Measurements from ENCODE around the gene TIMM23. TPM values are rescaled to one million over a fixed set of nuclear protein-coding genes. Genes with fewer than 3 reads are reported as not detected.
"Not testable (repeated sequence)": the region's sequence is repeated elsewhere in the genome, so short reads cannot be mapped to it uniquely, and the experiment has no call there.

The TIMM23 gene, protein sequence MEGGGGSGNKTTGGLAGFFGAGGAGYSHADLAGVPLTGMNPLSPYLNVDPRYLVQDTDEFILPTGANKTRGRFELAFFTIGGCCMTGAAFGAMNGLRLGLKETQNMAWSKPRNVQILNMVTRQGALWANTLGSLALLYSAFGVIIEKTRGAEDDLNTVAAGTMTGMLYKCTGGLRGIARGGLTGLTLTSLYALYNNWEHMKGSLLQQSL
- 98.5 TPM for polyA plus RNA-seq (2012; ENCODE audit: low read depth, missing spikeins)

DNA sequence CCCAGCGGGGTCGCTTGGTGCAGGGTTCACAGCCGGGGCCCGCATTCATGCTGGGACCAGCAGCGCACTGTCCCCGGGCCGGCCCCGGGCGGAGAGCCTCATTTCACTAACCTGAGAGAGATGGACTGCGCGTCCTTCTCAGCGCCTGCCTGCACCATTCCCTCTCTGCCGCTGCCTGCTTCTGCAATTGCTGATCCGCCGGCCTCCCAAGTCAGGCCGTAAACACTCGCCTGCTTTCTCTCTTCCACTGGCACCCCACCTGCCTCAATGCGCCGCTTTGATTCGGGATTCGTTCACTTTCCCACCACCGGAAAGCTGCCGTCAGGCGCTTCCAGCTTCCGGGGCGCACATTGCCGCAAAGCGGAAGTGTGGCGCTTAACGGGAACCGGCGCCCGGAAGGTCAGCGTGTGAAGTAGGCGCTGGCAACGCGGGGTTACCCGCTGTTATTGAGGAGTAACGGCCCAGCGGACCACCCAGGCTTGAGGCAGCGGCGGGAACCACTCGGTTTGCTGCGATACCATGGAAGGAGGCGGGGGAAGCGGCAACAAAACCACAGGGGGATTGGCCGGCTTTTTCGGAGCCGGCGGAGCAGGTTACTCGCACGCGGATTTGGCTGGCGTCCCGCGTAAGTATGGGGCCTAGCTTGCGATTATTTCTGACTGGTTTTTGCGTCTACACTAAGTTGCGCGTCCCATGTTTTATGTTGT, at the start of gene TIMM23:
Gene TIMM23, plus strand, starts transcription at position 384 of the 707 bp plus-strand sequence. Its CDS starts 136 bp downstream, at position 520.
- TF ChIP-seq SPI1 (IDR thresholded peaks at IDR 0.05; ENCODE audit: low read depth, low read length) (peak; percentile 58), POLR2AphosphoS5 (IDR thresholded peaks at IDR 0.05; ENCODE audit: low read depth, low read length) (peak; percentile 74), POLR2A (IDR thresholded peaks at IDR 0.05; ENCODE audit: low read depth, low read length) (peak; percentile 75), TAF1 (IDR thresholded peaks at IDR 0.05; ENCODE audit: low read depth, low read length) (0 out of 2 replicates have a peak, but pooled peaks have one; percentile 58)
- DNase-seq (ENCODE audit: insufficient read length, low spot score), result peak; percentile 9

DNA sequence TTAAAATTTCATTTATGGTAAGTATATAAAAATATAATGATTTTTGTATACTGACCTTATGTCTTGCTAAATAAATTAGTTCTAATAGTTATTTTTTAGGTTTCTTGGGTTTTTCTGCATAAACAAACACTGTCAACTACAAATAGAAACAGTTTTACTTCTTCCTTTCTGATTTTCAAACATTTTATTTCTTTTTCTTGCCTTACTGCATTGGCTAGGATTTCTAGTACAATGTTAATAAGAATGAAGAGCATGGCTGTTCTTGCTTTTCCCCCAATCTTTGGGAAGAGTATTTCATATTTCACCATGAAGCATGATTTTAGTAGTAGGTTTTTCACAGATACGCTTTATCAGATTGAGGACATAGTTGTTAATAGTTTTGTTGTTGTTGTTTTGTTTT, 45.5 kb upstream of the TIMM23 start:
- FAIRE-seq; DNase-seq (ENCODE audit: insufficient read length, low spot score): not testable (repeated sequence)

More for the DNA sequence above, at the start of gene TIMM23:
- FAIRE-seq, result not testable (repeated sequence)

DNA sequence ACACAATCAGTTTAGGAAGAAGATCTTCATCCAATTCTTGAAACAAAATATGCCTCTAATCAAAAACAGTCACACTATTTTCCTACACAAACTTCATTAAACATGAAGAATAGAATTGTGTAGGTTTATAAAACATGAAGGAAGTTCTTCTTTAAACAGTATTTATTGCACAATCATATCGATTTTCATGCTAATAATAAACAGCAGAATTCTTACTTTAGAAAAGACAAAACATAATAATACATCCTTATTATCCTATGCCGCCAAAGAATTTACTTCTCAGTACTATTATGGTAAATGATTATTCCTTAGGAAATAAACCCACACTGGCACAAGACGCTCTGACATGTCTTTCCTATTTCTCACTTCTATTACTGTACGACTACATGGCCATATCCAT, 41.0 kb upstream of the TIMM23 start:
- FAIRE-seq, result not testable (repeated sequence)

DNA sequence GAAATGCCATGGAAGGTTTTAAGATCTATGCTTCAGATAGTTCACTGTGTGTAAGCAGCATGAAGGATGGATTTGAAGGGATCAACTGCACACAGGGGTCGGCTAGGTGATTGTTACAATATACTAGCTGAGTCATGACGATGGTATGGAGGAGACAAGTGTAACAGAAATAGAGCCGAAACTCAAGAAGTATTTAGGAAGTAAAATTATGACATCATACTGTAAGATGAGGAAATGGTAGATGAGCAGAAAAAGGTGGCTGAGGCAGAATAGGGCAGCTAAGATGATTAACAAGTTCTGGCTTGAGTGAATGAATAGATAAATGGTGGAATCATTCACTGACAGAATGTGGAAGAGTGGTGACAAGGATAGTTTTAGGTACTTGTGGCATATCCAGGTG, 37.5 kb upstream of the TIMM23 start:
- DNase-seq (ENCODE audit: insufficient read length, low spot score); FAIRE-seq: not testable (repeated sequence)

More for the DNA sequence above, 41.0 kb upstream of the TIMM23 start:
- not testable (repeated sequence) for DNase-seq (ENCODE audit: insufficient read length, low spot score)

DNA sequence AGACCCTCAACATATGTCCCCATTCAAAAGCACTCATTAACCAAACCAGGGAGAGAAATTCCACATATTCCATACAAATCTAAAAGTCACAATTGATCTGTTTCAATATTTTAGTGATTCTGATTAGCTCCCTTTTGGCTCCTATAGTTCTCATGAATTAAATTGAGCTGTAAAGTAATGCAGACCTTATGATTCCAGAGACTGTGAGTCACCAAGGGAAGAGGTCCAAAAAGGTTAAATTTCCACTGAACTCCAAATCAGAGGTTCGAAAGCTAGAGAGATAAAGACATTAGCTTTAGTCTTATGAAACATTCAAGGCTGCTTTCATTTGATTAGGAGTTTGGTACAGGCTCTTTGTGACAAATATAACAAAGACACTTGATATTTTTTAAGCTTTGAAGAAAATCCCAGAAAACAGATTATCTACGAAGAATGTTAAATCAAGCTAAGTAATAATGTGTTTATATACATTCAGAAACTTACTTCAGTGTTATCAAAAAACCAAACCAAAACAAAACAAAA, 33.1 kb upstream of the TIMM23 start:
- FAIRE-seq, result not testable (repeated sequence)

DNA sequence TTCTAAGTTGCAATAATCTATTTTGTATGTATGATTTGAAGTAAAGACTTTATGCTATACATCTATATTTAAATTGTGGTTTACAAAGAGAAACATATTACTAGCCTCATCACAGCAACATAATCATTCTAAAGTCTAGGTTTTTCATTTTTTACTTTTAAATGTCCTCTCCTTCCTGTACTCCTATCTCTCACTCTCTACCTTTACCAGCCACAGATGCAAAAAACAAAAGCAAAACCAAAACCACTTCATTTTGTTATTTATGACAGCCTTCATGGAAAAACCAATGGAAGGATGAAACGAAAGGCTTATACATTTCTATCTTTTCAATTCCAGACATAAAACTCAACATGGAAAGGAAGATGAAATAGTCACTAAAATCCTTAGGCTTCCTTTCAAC, 31.1 kb upstream of the TIMM23 start:
- not testable (repeated sequence) for DNase-seq (ENCODE audit: insufficient read length, low spot score); FAIRE-seq

More for the DNA sequence above, 33.1 kb upstream of the TIMM23 start:
- not testable (repeated sequence) for DNase-seq (ENCODE audit: insufficient read length, low spot score)

DNA sequence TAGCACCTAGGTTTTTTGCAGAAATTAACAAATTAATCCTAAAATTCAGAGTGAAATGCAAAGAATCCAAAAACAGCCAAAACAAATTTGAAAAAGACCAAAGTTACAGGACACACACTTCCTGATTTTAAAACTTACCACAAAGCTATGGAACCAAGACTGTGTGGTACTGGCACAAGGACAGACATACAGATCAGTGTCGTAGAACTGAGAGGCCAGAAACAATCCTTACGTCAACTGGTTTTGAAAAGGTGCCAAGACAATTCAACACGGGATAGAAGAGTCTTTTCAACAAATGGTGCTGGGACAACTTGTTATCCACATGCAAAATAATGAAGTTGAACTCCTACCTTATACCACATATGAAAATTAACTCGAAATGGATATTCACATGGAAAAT, 26.8 kb upstream of the TIMM23 start:
- not testable (repeated sequence) for FAIRE-seq; DNase-seq (ENCODE audit: insufficient read length, low spot score)

DNA sequence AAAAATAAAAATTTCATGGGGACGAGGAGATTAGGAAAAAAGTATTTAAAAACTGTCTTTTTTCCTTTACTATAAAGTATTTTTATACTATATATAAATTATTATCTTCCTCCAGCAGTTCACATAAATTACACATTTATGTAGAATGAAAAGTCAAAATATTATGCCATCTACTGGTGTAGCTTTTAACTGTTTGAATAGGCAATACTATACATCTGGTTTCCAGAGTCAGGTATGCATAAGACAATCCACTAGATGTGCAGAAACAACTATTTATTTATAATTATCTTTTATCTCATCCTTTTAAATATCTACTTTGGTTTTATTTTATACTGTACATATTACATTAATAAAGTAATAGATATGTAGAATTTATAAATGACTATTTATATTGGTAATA, 24.9 kb upstream of the TIMM23 start:
- not testable (repeated sequence) for FAIRE-seq; DNase-seq (ENCODE audit: insufficient read length, low spot score)

DNA sequence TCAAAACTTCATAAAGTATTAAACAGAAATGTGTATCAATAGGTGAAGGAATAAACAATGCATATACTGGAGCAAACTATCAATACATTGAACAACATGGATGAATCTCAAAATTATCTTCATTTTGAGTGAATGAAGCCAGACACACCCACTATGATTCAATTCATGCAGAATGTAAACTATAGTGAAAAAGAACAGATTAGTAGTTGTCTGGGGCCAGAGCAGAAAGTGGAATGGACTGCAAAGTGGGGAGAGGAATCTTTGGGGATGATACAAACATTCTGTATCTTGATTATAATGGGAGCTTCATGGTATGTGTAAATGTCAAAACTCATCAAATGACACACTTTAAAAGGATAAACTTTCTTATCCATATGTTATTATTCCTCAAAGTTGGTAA, 23.5 kb upstream of the TIMM23 start:
- not testable (repeated sequence) for FAIRE-seq; DNase-seq (ENCODE audit: insufficient read length, low spot score)

DNA sequence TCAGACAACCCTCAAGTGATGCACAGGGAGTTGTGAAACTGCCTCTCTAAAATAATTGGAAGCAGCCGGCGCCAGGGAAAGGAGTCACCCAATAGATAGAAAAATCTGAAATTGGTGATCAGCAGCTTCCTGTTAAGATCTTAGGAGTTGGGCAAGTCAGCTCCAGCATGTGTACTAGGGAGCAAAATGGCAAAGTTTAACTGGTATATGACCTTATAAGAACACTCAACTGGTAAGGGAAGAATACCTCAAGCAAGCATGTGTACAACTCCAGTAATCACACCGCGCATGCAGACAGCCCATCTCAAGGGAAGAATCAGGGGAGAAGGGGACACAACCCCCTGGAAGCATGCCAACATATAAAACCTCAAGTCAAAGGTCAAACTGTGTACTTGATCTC, 17.9 kb upstream of the TIMM23 start:
- DNase-seq (ENCODE audit: insufficient read length, low spot score); FAIRE-seq: not testable (repeated sequence)

DNA sequence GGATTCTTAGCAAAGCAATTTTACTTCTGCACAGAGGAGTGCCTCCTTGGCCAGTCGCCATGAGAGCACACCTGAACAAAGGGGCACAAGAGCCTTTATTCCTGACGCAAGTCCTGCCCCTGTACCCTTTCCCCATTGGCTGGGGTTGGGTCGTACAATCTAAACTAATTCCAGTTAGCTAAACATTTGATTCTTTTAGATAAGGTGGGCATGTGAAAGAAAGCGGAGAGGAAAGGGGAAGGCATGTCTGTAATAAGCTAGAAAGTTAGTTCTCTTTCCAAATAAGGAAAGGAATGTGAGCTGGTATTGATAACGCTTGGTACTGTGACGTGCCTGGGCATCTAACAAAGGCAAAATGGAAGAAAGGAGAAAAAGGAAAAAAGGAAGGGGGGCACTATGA, 15.7 kb upstream of the TIMM23 start:
- not testable (repeated sequence) for FAIRE-seq; DNase-seq (ENCODE audit: insufficient read length, low spot score)

DNA sequence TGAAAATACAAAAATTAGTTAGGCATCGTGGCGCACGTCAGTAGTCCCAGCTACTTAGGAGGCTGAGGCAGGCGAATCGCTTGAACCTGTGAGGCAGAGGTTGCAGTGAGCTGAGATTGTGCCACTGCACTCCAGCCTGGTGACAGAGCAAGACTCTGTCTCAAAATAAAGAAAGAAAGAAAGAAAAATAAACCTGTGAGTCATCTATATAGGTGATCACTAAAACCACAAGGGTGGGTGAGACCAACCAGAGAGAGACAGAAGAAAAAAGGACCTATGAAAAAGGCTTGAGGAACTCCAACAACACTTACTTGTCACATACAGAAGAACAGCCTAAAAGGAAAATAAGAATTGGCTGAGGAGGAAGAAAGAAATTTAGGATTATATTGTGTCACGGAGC, 14.4 kb upstream of the TIMM23 start:
- not testable (repeated sequence) for FAIRE-seq; DNase-seq (ENCODE audit: insufficient read length, low spot score)

DNA sequence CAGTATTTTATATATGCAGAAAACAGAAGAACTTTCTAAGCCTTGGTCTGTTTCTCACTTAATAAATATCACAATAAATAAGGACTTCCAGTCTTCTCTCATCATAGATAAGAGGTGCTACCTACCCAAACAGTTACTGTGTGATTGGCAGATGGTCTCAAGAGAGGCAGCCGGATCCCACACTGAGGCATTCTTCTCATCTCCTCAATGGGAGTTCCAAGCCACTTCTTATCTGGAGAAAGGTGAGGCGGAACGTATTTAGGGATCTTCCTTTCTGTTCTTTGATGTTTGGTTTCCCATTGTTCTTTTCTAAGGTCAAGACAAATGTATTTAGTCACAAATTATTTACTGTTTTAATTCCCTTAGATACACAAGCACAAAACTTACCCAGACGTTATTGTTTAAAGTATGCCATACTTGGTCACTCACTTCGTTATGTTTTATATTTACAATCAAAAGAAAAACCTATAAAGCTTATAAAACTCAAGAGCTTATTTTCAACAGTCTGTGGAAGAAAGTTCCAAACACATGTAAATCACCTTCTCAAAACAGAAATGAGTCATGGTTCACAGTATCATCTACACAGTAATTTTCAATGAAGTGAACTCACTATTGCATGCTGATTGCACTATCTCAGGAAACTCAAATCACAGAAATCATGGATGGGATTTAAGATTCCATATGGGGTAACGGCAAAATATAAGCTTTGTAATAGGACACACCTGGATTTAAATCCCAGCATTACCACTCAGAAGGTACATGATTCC, 9.4 kb upstream of the TIMM23 start:
- not testable (repeated sequence) for DNase-seq (ENCODE audit: insufficient read length, low spot score); FAIRE-seq

DNA sequence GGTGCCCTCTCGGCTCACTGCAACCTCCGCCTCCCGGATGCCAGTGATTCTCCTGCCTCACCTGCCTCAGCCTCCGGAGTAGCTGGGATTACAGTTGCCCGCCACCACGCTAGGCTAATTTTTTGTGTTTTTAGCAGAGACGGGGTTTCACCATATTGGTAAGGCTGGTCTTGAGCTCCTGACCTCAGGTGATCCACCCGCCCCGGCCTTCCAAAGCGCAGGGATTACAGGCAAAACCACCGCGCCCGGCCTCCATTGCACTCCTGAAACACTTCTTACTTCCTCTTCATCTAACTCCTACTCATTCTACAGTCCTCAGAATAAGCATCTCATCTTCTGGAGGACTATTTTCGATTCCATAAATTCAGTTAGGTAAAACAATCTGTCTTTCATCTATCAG, 1.3 kb upstream of the TIMM23 start:
- not testable (repeated sequence) for FAIRE-seq; DNase-seq (ENCODE audit: insufficient read length, low spot score)

DNA sequence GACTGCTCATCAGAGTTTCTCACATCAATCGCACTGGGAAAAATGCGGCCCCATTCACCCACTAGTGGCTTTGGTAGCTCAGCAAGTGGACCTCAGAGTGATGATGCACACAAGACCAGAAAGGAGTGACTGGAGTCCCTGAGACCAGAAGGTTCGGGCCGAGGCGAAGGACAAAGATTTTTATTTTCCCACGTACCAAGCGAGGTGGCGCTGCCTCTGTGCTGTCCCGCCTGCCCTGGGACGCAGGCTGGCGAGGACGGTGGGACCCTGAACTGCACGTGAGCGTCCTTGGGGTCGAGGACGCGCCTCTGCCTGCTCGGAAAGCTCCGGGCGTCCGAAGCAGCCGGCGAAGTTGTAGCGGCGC, 565 bp upstream of the TIMM23 start:
- not testable (repeated sequence) for DNase-seq (ENCODE audit: insufficient read length, low spot score); FAIRE-seq

DNA sequence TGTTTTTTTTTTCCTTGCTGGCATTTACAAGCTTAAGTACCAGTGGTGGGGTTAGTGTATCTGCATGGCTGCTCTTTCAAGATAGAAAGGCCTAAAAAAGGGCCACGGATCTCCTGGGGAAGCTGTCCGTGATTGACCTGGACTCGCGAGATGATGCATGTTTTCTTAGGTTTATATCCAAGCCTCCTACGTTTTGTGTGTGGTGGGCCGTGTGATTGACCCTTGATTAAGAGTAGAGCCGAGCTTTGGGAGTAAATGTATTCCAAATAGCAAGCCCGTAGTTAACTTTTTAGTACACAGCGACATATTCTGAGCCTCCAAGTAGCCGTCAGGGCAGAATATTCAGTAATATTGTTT, 502 bp downstream of the TIMM23 start:
- not testable (repeated sequence) for DNase-seq (ENCODE audit: insufficient read length, low spot score); FAIRE-seq

DNA sequence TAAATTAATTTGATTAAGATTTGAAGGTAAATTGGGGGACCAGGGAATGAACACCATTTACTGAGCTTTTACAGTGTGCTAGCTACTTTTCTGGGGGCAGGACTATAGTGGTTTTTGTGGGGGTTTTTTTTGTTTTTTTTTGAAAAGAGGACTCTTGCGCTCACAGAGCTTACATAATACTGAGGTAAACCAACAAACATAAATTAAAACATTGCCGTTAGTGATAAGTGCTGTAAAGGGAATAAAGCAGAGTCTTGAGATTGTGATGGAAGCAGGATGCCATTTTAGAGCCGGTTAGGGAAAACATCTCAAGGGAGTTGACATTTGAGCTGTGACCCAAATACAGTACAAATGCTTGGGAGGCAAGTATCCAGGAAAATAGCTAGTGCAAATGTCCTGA, 1.8 kb downstream of the TIMM23 start:
- FAIRE-seq; DNase-seq (ENCODE audit: insufficient read length, low spot score): not testable (repeated sequence)

DNA sequence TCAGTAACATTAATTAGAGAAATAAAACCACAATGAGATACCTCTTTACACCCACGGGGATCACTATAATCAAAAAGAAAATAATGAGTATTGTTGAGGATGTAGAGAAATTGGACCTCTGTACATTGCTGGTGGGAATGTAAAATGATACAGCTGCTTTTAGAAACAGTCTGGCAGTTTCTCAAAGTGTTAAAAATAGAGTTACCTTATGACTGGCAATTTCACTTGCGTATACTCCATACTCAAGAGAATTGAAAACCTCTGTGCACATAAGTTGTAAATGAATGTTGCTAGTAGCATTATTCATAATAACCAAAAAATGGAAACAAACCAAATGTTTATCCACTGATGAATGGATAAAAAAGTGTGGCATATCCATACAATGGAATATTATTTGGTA, 6.3 kb downstream of the TIMM23 start:
- not testable (repeated sequence) for DNase-seq (ENCODE audit: insufficient read length, low spot score); FAIRE-seq

DNA sequence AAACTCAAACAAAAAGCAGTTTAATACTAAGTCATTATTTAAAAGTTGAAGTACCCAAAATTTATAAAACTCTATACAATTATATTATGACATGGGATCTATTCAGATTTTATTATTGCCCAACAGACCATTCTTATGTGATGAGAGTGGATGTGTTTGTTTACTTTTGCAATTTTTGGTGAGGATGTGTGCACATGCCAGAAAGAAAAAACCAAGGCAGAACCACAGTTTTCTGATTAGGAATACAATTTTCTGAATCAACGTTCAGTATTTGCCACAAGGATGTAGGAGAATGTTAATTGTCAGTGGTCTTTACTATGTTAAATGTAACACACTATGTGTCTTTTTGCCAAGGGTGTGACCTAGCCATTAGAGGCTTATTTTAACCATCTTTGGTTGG, 9.1 kb downstream of the TIMM23 start:
- FAIRE-seq; DNase-seq (ENCODE audit: insufficient read length, low spot score): not testable (repeated sequence)

Data from GM12891 (cell line).